GM18498 (cell line): Measurements from ENCODE around the gene PIGB.
"Not testable (repeated sequence)": the region's sequence is repeated elsewhere in the genome, so short reads cannot be mapped to it uniquely, and the experiment has no call there.

Experiments
- ATAC-seq: cut with Tn5 transposase; IDR thresholded peaks from one replicate; pipeline ENCODE4 v1.9.1; 2021; ENCODE audit warnings: mild to moderate bottlenecking, moderate library complexity; ENCODE audit not compliant: unreplicated experiment

The PIGB gene

DNA sequence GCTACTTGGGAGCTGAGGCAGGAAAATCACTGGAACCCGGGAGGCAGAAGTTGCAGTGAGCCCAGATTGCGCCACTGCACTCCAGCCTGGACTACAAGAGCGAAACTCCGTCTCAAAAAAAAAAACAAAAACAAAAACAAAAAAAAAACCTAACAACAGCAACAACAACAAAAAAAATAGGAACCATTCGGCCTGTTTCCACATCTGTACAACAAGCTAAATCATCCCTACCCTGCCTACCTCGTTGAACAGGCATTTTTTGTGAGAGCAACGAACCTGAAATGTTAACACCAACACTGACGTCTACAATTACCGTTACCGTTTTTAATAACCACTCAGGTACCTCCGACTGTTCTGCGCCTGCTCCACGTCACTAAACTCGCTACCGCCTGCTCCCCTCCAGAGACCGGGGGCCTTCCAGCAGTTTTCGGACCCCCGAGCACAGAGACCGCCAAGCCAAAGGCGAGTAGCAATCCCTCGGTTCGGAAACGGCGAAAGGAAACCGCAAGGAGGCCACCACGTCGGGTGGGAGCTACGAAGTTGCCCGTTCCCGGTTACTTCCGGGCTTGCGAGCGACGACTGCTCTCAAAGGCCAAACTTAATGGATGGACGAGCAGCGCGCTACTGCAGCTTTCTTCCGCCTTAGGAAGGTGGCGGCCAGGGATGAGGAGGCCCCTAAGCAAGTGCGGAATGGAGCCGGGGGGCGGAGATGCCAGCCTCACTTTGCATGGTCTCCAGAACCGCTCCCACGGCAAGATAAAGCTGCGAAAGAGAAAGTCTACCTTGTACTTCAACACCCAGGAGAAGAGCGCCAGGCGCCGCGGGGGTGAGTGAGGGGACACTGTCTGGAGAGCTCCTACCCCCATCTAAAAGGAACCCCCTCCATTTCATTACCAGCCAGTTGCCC, at the start of gene PIGB, which contains the start of gene PIGBOS1:
PIGB (plus strand) TSS at position 635 of the 907 bp plus-strand sequence; CDS start at position 664, 29 bp downstream.
PIGBOS1 (minus strand) TSS at position 536 of the 907 bp plus-strand sequence. CDS start 1,331 bp downstream, outside the sequence.
- ATAC-seq, result peak; percentile 87

DNA sequence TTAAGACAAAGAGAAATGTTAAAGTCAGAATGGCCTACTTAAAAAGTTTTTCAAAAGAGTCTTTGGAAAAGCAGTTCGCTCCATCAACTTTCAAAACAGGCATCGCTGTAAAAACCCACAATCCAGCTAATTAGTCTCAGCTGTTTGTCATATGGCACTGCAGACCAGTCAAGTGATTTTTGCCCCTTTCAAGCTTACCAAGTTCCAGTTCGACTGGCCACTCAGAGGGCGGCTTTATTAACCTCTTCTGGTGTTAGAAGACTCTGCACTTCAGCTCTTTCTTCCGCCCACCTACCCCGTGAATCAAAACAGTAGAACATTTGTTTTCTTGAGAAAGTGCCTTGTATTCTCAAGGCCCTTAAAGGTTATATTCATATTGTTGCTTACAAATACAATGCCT, 48.7 kb upstream of the PIGB start:
- no peak for ATAC-seq

DNA sequence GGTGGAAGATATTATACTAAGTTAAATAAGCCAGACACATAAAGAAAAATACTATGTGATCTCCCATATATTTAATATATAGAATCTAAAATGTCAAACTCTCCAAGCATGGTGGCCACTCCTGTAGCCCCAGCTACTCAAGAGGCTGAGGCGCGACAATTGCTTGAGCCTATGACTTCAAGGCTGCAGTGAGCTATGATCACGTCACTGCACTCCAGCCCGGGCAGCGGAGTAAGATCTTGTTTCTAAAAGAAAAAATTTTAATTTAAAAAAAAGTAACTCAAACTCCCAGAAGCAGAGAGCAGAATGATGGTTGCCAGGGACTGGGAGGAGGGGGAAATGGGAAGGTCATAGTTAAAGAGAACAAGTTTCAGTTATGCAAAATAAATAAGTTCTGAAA, 42.7 kb upstream of the PIGB start:
- ATAC-seq, result no peak

DNA sequence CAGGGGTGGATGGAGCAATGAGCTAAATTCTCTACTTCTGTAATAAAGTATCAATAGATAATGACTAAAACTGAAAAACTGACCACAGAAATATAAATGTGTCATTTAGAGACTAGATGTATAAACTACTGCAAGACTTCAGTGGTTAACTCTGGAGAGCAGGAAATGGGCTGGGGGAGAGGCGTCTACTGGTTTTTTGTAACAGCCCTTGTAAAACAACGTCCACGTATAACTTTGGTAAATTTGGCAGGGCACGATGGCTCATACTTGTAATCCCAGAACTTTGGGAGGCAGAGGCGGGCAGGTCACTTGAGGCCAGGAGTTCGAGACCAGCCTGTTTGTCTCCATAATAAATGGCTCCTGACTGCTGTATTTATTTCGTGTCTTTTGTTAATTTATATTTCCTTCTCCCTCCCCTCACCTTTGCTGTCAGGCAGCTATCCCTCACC, 41.9 kb upstream of the PIGB start:
- peak; percentile 53 for ATAC-seq

DNA sequence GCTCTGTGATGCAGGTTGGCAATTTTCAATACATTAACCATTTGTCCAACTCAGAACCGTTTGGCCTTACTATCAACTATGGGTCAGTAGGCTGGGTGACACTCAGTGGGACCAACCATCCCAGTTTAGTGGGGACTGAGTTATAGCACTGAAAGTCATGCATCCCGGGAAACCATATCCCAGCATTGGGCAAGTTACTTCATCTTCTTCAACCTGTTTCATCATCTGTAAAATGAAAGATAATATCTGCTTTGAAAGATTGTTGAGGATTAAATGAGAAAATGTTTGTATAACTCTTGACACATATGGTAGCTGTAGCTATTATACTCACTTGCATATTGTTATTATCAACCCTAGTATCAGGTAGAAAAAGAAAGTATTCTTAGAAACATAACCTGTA, 41.3 kb upstream of the PIGB start:
- no peak for ATAC-seq

DNA sequence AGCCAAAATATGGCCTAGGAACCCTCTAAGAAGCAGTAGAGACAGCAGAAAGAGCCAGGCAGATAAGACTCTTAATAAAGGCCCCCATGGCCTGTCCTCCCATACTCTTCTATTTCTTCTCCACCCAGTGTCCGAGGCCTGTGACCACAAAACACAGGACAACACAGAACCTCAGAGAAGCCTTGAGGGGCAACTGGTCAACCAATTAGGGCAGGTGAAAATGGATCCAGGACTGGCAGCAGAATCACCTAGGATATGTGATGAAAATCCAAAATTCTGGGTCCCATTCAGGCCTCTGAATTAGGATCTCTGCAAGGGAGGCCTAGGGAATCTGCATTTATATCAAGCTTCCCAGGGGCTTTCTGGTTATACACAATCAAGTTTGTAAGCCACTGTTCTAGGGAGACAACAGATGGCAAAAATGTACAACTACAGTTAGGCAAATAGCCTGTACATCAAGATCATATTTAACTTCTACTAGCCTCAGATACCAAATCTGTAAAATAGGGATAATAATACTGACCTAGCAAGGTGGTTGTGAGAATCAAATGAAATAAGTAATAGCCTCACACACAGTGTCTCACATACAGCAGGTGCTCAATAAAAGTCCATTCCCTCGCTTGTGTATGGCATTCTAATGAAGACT, 39.8 kb upstream of the PIGB start:
- ATAC-seq, result no peak

DNA sequence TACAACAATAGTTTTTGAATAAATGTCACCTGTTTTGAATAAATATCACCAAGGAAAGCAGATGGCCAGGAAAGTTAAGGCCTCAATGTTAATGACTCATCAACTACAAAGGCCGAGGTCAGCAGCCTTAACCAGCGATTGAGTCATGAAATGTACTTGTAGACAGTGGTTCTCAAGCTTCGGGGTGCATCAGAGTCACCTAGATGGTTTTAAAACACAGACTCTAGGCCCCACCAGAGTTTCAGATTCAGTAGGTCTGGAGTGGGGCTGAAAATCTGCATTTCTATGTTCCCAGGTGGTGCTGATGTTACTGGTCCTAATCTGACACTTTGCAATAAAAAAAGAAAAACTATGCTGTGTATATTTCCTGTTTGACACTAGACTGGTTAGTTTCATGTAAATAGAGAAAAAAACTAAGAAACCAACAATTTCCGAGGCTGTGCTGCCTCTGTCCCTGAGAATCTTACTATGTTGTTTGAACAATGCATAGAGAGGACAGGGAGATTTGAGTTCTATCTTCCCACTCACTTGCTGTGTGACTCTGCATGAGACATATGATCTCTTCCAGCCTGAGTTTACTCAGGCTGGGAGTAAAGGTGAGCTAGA, 39.2 kb upstream of the PIGB start:
- peak; percentile 80 for ATAC-seq

DNA sequence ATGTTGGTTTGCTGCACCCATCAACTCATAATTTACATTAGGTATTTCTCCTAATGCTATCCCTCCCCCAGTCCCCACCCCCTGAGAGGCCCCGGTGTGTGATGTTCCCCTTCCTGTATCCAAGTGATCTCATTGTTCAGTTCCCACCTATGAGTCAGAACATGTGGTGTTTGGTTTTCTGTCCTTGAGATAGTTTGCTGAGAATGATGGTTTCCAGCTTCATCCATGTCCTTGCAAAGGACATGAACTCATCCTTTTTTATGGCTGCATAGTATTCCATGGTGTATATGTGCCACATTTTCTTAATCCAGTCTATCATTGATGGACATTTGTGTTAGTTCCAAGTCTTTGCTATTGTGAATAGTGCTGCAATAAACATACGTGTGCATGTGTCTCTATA, 38.4 kb upstream of the PIGB start:
- not testable (repeated sequence) for ATAC-seq

DNA sequence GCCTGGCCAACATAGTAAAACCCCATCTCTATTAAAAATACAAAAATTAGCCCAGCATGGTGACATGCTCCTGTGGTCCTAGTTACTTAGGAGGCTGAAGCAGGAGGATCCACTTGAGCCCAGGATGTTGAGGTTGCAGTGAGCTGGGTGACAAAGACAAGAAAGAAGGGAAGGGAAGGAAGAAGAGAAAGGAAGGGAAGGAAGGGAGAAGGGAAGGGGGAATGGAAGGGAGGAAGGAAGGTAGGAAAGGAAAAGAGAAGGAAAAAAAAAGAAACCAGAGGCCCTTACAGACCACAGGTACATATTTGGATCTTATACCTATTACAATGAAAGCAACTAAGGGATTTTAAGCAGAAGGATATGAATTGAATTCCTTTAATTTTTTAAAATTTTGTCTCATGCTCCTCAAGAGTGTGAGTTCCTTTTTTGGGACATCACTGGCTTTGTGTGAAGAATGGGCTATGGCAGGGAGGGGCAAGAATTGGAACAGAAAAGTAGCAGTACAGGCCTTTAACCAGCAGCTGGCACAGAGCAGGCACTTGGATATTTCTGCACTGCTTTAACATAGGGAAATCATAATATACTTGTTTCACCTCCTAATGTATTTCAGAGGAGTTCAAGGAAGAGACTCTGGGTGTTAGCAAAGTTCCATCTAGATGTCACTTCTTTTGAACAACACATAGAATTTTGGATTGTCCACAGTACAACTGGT, 37.3 kb upstream of the PIGB start:
- no peak for ATAC-seq

DNA sequence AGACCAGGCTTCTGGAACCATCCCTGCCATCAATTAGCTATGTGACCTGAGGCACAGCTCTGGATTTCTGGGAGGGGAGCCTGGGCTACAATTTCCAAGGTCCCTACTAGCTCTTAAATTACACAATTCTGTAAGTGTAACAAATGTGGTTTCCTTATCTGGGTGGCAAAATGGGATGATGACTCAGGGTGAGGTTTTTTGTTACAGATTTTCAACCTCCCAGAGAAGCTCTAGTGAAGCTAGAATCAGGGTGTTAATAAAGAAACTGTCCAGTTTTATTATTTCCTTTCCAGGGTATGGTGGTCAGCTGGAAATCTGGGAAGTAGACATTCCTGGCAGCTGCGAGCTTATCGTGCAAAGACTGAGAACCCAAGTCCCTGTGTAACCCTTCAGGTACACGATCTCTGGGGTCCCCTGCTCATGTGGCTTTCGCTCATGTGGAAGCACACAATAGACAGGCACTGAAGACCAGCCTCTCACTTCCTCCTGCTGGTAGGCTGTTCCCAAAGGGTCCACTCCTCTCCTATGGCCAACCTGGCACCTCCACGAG, 36.7 kb upstream of the PIGB start:
- no peak for ATAC-seq

DNA sequence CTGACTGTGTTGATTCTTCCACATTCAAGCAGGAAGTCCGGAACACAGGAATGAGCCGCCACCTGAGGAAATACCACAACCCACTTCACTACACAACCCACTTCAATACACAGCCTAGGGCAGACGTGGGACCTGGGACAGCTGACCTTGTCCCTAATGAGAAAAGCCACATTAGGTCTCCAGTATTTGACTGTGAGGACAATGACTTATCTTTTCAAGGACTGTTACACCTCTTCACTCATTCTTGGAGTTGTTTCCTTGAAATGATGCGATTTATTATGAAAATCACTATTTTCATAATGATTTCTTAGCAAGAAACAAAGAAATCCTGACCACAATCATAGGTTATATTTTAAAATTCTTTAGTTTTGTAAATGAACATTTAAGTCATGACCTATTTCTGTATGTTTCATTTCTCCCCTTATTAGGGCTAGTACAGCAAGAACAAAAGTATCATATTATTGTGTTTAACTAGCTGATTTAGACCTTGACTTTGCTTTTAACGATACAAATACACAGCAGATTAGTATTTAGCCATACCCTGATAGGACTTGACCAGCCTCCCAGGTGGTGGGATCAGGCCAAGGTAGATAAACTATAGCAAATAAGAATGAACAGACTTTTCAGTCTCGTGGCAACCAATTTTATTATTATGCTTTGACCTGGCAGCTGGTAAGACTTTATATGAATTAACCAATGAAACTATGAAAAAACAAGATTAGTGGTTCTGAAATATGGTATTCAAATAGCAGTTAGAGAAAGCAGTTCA, 35.5 kb upstream of the PIGB start:
- ATAC-seq, result no peak

DNA sequence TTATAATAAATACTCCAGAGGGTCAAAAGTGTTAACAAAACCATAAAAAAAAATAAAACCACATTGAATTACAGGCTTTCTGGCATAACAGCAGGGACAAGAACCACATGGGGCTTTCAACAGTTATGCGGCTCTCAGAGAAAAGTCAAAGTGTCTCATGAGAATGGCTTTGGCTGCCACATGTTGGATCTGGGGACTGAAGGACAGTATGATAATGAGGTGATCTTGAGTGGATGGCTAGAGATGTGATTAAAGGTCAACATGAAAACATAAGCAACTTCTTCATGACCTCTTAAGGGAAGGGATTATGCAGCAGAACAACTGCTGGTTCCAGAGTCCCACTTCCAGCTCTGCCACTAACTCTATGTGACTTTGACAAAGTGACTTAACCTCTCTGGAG, 34.6 kb upstream of the PIGB start:
- ATAC-seq, result no peak

DNA sequence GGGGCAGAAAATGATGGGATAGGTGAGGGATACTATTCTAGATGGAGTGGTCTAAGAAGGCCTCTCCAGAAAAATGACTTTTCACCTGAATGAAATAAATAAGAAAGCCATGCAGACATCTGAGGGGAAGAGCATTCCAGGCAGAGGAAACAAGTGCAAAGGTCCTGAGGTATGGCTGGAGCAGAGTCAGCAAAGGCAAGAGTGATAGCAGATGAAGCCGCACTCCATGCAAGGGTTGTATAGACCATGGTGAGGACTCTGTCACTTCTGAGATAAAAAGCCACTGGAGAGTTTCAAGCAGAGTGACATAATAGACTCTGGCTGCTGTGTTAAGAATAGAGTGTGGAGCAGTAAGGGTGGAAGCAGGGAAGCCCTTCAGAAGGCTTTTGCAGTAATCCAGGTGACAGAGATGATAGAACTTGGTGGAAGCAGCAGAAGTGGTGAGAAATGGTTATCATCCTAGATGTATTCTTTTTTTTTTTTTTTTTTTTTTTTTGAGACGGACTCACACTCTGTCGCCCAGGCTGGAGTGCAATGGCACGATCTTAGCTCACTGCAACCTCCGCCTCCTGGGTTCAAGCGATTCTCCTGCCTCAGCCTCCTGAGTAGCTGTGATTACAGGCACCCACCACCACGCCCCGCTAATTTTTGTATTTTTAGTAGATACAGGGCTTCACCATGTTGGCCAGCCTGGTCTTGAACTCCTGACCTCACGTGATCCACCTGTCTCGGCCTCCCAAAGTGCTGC, 32.4 kb upstream of the PIGB start:
- not testable (repeated sequence) for ATAC-seq

DNA sequence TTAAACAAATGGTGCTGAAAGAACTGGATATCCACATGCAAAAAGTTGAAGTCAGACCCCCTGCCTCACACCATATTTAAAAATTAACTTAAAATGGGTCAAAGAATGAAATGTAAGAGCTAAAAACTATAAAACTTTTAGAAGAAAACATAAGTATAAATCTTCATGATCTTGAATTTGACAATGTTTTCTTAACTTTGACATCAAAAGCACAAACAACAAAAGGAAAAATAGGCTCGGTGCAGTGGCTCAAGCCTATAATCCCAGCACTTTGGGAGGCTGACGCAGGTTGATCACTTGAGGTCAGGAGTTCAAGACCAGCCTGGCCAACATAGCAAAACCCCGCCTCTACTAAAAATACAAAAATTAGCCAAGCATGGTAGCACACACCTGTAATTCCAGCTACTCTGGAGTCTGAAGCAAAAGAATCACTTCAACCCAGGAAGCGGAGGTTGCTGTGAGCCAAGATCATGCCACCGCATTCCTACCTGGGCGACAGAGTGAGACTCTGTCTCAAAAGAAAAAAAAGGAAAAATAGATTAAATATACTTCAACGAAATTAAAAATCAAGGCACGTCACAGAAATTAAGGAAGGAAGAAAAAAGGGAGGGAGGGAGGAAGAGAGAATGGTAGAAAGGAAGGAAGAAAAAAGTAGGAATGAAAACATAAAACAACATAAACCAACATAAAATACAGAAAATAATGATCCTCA, 30.9 kb upstream of the PIGB start:
- no peak for ATAC-seq

DNA sequence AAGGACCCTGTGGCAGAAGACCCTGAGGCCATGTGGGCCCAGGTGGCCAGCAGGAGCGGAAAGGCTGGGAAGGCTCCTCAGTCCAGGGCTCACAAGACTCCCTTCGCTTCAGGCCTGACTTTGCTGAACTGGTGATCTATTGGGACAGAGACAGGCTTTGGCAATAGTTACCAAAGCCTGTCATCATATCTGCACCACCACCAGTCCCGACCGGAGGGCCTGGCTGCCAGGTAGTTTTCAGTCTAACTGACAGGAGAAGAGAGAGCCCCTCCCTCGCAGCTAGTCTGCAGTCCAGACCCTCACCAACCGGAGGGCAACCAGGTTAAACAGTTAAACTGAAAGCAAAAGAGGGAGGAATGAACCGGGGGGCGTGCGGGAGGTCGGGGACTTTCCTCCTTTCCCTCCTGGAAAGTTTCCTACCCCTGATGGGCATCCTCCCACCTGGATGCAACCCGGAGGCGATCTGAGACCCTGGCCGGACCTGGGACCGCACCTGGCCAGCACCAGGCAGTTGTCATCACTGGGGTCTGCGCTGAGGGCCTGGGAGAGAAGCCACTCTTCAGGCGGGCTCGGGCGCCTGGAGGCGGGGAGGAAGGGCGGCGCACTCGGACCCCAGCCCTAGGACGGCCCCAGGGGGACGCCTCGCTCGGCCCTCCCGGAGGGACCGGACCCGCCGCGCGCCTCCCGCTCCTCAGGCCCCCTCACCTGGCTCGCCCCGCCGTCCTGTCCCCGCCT, 29.8 kb upstream of the PIGB start:
- ATAC-seq, result peak; percentile 38

DNA sequence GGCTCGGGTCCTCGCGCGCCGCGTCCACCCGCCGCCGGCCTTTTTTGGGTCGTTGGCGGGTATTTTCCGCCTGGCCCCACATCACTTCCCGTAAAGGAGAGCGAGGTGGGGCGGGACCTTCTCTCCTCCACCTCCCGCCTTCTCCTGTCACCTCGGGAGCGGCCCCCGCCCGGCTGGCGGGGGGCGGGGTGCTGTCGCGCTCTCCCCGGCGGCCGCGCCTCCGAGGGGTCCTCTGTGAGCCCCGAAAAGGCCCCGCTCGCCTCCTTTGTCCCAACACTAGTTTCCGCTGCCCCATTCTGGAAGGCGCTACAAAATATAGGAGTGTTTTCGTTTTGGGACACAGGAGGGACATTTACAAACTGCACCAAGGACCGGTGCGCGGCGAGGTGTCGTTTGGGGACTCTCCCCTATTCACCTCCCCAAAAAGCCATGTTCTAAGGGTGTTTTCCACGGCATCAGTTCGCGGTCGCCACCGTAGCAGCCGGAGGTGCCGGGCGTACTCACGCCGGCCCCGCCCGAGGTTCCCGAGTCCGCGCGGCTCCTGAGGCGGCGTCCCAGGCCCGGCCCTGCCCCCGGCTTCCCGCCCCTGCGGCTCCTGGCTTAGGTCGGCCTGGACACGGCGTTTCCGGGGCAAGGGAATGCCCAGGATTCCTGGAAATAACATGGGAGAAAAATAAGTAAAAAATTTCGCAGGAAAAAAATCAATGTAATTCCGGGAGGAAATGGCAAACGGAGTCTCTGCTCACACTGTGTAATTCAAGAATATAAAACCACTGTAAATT, 29.1 kb upstream of the PIGB start, which contains the start of gene RAB27A:
RAB27A (minus strand) TSS at position 68 of the 782 bp plus-strand sequence. CDS start 54,879 bp downstream, outside the sequence.
- ATAC-seq, result peak; percentile 79

DNA sequence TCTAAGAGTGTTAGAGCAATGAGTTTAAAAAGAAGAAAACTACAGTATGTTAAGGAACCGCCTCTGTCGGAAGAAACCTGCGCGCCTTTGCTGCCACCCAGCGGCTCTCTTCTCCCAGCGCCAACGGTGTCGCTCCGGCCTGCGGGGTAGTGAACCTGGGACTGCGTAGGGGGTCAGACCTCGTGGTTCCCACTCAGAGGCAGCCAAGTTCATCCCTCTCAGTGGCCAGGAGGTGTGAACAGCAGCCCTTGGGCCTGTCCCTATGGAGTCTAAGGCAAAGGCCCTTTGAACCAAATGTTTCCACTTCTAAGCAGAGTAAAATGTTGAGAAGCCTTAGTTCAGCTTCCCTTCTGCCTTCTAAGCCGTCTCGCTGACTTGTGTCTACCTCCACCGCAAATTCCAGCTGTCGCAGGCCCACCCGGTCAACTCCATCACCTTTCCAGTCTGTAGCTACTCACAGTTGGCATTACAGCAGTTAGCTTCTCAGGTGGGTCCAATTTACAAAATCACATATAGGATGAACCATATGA, 28.4 kb upstream of the PIGB start:
- ATAC-seq, result peak; percentile 72
